Neural cell (in vitro differentiated cells): ENCODE measurements around the gene CDK17. TPM values are rescaled to one million over a fixed set of nuclear protein-coding genes. Genes with fewer than 3 reads are reported as not detected.

Experiments used
- H2AFZ ChIP-seq: fragments of 200-600, 300-800 bp; sonication (generic), shearing (Covaris generic); 2 replicates; pipeline ENCODE4 v1.6.0; 2014; ENCODE audit warnings: low read depth, mild to moderate bottlenecking, antibody characterized with exemption, low read length, moderate library complexity
- H3F3A ChIP-seq: fragments of 200-600 bp; shearing (Covaris generic); 2 replicates; pipeline ENCODE4 v1.6.1; 2016; ENCODE audit warnings: mild to moderate bottlenecking, moderate library complexity, mixed read lengths, antibody characterized with exemption, low read length; ENCODE audit not compliant: insufficient read depth, poor library complexity, severe bottlenecking
- H3K27ac ChIP-seq: fragments of 200-600, 300-800 bp; sonication (generic), shearing (Covaris generic); 2 replicates; pipeline ENCODE4 v1.5.1; 2014; ENCODE audit warnings: mild to moderate bottlenecking, low read length, moderate library complexity
- H3K27me3 ChIP-seq: fragments of 300-800, 200-600 bp; sonication (generic), shearing (Covaris generic); 2 replicates; pipeline ENCODE4 v1.6.0; 2014; ENCODE audit warnings: mild to moderate bottlenecking, low read depth, low read length, moderate library complexity; ENCODE audit not compliant: insufficient read depth
- H3K36me3 ChIP-seq: fragments of 300-800, 200-600 bp; sonication (generic), shearing (Covaris generic); 2 replicates; pipeline ENCODE4 v1.5.1; 2014; ENCODE audit warnings: mild to moderate bottlenecking, antibody characterized with exemption, low read length, moderate library complexity; ENCODE audit not compliant: insufficient read depth
- H3K4me2 ChIP-seq: fragments of 300-800, 200-600 bp; sonication (generic), shearing (Covaris generic); 2 replicates; pipeline ENCODE4 v1.6.0; 2014; ENCODE audit warnings: mild to moderate bottlenecking, low read length
- H3K4me3 ChIP-seq: fragments of 300-800, 200-600 bp; sonication (generic), shearing (Covaris generic); 2 replicates; pipeline ENCODE4 v1.5.1; 2014; ENCODE audit warnings: mild to moderate bottlenecking, low read length, moderate library complexity
- H3K79me2 ChIP-seq: fragments of 200-600 bp; shearing (Covaris generic); replicated peaks from 2 replicates; pipeline ENCODE4 v1.6.0; 2014; ENCODE audit warnings: mild to moderate bottlenecking, low read length, moderate library complexity; ENCODE audit not compliant: insufficient read depth
- H3K9ac ChIP-seq: fragments of 300-800, 200-600 bp; sonication (generic), shearing (Covaris generic); 2 replicates; pipeline ENCODE4 v1.6.1; 2016; ENCODE audit warnings: mild to moderate bottlenecking, low read length, mixed read lengths
- H3K9me2 ChIP-seq: fragments of 200-600 bp; shearing (Covaris generic); 2 replicates; pipeline ENCODE4 v1.6.1; 2016; ENCODE audit warnings: mild to moderate bottlenecking, low read length, mixed read lengths; ENCODE audit not compliant: insufficient read depth
- H3K9me3 ChIP-seq: fragments of 200-600, 300-800 bp; sonication (generic), shearing (Covaris generic); 2 replicates; pipeline ENCODE4 v1.6.1; 2016; ENCODE audit warnings: mild to moderate bottlenecking, mixed run types, low read length, moderate library complexity, mixed read lengths
- H4K20me1 ChIP-seq: fragments of 200-600 bp; shearing (Covaris generic); 2 replicates; pipeline ENCODE4 v1.6.1; 2016; ENCODE audit warnings: mild to moderate bottlenecking, mixed run types; ENCODE audit not compliant: insufficient read depth
- CTCF ChIP-seq: fragments of 450-650 bp; IDR thresholded peaks from 2 replicates; pipeline ENCODE4 v1.5.1; 2014; ENCODE audit warnings: antibody characterized with exemption, mild to moderate bottlenecking, moderate library complexity; ENCODE audit not compliant: poor library complexity, severe bottlenecking
- EP300 ChIP-seq: fragments of 450-650 bp; conservative IDR thresholded peaks from 2 replicates; pipeline ENCODE4 v1.6.1; 2014; ENCODE audit warnings: antibody characterized with exemption, mild to moderate bottlenecking, moderate library complexity; ENCODE audit not compliant: poor library complexity, severe bottlenecking
- EZH2 ChIP-seq: fragments of 200-600, 300-800 bp; shearing (Covaris generic), sonication (generic); IDR thresholded peaks from 2 replicates; pipeline ENCODE4 v1.6.1; 2014; ENCODE audit warnings: antibody characterized with exemption, low read length, borderline replicate concordance, mild to moderate bottlenecking; ENCODE audit not compliant: insufficient read depth, poor library complexity, severe bottlenecking
- POLR2AphosphoS5 ChIP-seq: IDR thresholded peaks from 2 replicates; pipeline ENCODE4 v1.6.1; 2012
- REST ChIP-seq: IDR thresholded peaks from 2 replicates; pipeline ENCODE4 v1.6.1; 2012; ENCODE audit warnings: borderline replicate concordance
- TAF1 ChIP-seq: IDR thresholded peaks from 2 replicates; pipeline ENCODE4 v1.6.1; 2012; ENCODE audit warnings: low read depth
- polyA plus RNA-seq: library from polyadenylated mRNA; depleted of rRNA; stranded (reverse); fragments of >200 nt; gene quantifications from 2 replicates; pipeline ENCODE4 v1.2.3, GENCODE V29; 2014

Gene CDK17
- polyA plus RNA-seq, 1 donor from 2014 or later, result 119 TPM

- no peaks in the 10 kb centered on the region for H3K9me3 ChIP-seq
- no peaks in the 10 kb centered on the region for H3F3A ChIP-seq
- no peaks in the 10 kb centered on the region for H3K79me2 ChIP-seq
- H4K20me1 ChIP-seq, result no peaks in the 10 kb centered on the region
- no peak overlapping the region for H3K4me3 ChIP-seq
- H3K9ac ChIP-seq, result peak overlapping the region; percentile 13
- TF ChIP-seq REST (no peak), POLR2AphosphoS5 (no peak), TAF1 (no peak)
- H2AFZ ChIP-seq, result peak overlapping the region; percentile 10
- H3K27me3 ChIP-seq, result no peaks in the 10 kb centered on the region
- no peaks in the 10 kb centered on the region for H3K36me3 ChIP-seq
- no peak overlapping the region for H3K27ac ChIP-seq
- no peak overlapping the region for H3K4me2 ChIP-seq
- no peaks in the 10 kb centered on the region for H3K9me2 ChIP-seq
Measured at GRCh38 chr12:96427269-96427729, 27.1 kb upstream of the CDK17 start.

- Histone ChIP-seq H3K27ac (no peak overlapping the region), H3K9ac (no peak overlapping the region), H3K4me3 (no peak overlapping the region), H3K36me3 (no peaks in the 10 kb centered on the region), H3K9me2 (no peaks in the 10 kb centered on the region), H3K9me3 (no peaks in the 10 kb centered on the region), H2AFZ (no peak overlapping the region), H3K4me2 (no peak overlapping the region), H3K79me2 (no peaks in the 10 kb centered on the region), H3K27me3 (no peaks in the 10 kb centered on the region), H3F3A (no peaks in the 10 kb centered on the region), H4K20me1 (no peaks in the 10 kb centered on the region)
- no peak for TF ChIP-seq EZH2
- TF ChIP-seq EP300, result no peak
- TF ChIP-seq CTCF, result no peak
Measured at GRCh38 chr12:96425951-96426350, 25.7 kb upstream of the CDK17 start.

DNA sequence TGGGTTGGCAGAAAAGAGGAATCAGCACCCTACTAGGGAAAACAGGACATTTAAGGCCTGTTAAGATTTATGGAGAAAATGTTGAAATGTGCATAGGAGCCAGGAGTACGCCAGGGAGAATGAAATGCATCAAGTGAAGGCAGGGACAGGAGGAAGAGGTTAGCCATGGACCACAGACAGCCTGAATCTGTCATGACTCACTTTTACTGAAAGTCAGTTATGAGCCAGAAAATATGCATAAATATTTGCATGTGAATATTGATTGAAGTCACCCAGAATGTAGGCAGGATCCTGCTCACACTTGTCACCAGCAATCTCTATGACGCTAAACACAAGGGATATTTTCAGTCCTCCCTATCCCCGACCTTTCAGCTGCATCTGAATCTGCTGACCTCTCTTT, 25.1 kb upstream of the CDK17 start:
- Histone ChIP-seq H3F3A (no peaks in the 10 kb centered on the region), H3K27ac (no peak overlapping the region), H2AFZ (no peak overlapping the region), H3K9me2 (no peaks in the 10 kb centered on the region), H3K36me3 (no peaks in the 10 kb centered on the region), H3K79me2 (no peaks in the 10 kb centered on the region), H4K20me1 (no peaks in the 10 kb centered on the region), H3K4me3 (no peak overlapping the region), H3K4me2 (no peak overlapping the region), H3K9ac (no peak overlapping the region), H3K9me3 (no peaks in the 10 kb centered on the region), H3K27me3 (no peaks in the 10 kb centered on the region)
- no peak for TF ChIP-seq POLR2AphosphoS5
